HepG2 (cell line): ENCODE measurements around the gene ZNF74. TPM values are rescaled to one million over a fixed set of nuclear protein-coding genes. Genes with fewer than 3 reads are reported as not detected.

ENCODE experiments used
- ATAD3A ChIP-seq: sonication (generic); formaldehyde crosslinking; IDR thresholded peaks from 2 replicates; pipeline ENCODE4 v1.4.0; 2020; ENCODE audit warnings: missing genetic modification reagents
- RCOR2 ChIP-seq: IDR thresholded peaks from 2 replicates; pipeline ENCODE4 v1.6.1; 2016; ENCODE audit warnings: missing biosample characterization, missing genetic modification reagents
- SALL1 ChIP-seq: sonication (generic); formaldehyde crosslinking; IDR thresholded peaks from 2 replicates; pipeline ENCODE4 v1.8.0; 2022; ENCODE audit warnings: mild to moderate bottlenecking, missing genetic modification reagents
- SMAD3 ChIP-seq: sonication (generic); formaldehyde crosslinking; IDR thresholded peaks from 2 replicates; pipeline ENCODE4 v1.4.0; 2020; ENCODE audit warnings: missing genetic modification reagents
- SRSF1 ChIP-seq: fragments of 200-400 bp; formaldehyde crosslinking; optimal IDR thresholded peaks from 2 replicates; pipeline ENCODE3; 2017; ENCODE audit warnings: mild to moderate bottlenecking, low read depth, low read length, moderate library complexity
- YEATS4 ChIP-seq: sonication (generic); formaldehyde crosslinking; IDR thresholded peaks from 2 replicates; pipeline ENCODE4 v1.4.0; 2020; ENCODE audit warnings: missing genetic modification reagents, borderline replicate concordance
- ZFP36L2 ChIP-seq: sonication (generic); formaldehyde crosslinking; IDR thresholded peaks from 2 replicates; pipeline ENCODE4 v1.4.0; 2020; ENCODE audit warnings: missing genetic modification reagents
- ZNF232 ChIP-seq: sonication (generic); formaldehyde crosslinking; IDR thresholded peaks from 2 replicates; pipeline ENCODE4 v1.4.0; 2020; ENCODE audit warnings: missing genetic modification reagents, borderline replicate concordance
- ZNF317 ChIP-seq: sonication (generic); formaldehyde crosslinking; IDR thresholded peaks from 2 replicates; pipeline ENCODE4 v1.5.0; 2020; ENCODE audit warnings: mild to moderate bottlenecking, missing genetic modification reagents
- ZNF530 ChIP-seq: sonication (generic); formaldehyde crosslinking; IDR thresholded peaks from 2 replicates; pipeline ENCODE4 v1.5.0; 2020; ENCODE audit warnings: low read depth, mild to moderate bottlenecking, missing genetic modification reagents
- ZNF567 ChIP-seq: sonication (generic); formaldehyde crosslinking; IDR thresholded peaks from 2 replicates; pipeline ENCODE4 v1.8.1; 2023; ENCODE audit warnings: mild to moderate bottlenecking, missing genetic modification reagents, borderline replicate concordance
- ZNF572 ChIP-seq: sonication (generic); formaldehyde crosslinking; IDR thresholded peaks from 2 replicates; pipeline ENCODE4 v1.5.1; 2020; ENCODE audit warnings: mild to moderate bottlenecking, missing genetic modification reagents
- ZNF768 ChIP-seq: sonication (generic); formaldehyde crosslinking; IDR thresholded peaks from 2 replicates; pipeline ENCODE4 v1.4.0; 2020; ENCODE audit warnings: missing genetic modification reagents
- polyA plus RNA-seq, 8 experiments: library from polyadenylated mRNA; depleted of rRNA in 3 of 8; stranded (reverse) in 7 of 8; unstranded in 1 of 8; fragments of >200 nt; fragmentation: Illumina TruSeq in 4 of 8; extraction: Trizol in 4 of 8; gene quantifications; 2 replicates each; pipeline versions ENCODE4 v1.2.1 to v1.2.3, GENCODE V29; 2011 to 2016; ENCODE audit warnings: low read depth in 4 of 8, missing spikeins in 1 of 8, mixed read lengths in 1 of 8; ENCODE audit not compliant: insufficient read depth in 1 of 8
- total RNA-seq, 5 experiments: library from RNA; depleted of rRNA; stranded (reverse); fragments of >200 nt; fragmentation: Illumina TruSeq; extraction: Trizol; gene quantifications; 2 replicates each; pipeline ENCODE4 v1.2.3, GENCODE V29; 2016; ENCODE audit warnings: low read depth in 1 of 5
- TF ChIP-seq, protein P1 (sequence below): sonication (generic); formaldehyde crosslinking; IDR thresholded peaks from 2 replicates; pipeline ENCODE4 v1.8.0; 2022; ENCODE audit warnings: missing genetic modification reagents, mild to moderate bottlenecking, borderline replicate concordance
- TF ChIP-seq, protein P2 (sequence below): IDR thresholded peaks from 2 replicates; pipeline ENCODE4 v1.6.1; 2016; ENCODE audit warnings: low read depth
- TF ChIP-seq, protein P3 (sequence below): sonication (generic); formaldehyde crosslinking; IDR thresholded peaks from 2 replicates; pipeline ENCODE4 v1.4.0; 2020; ENCODE audit warnings: missing genetic modification reagents
- TF ChIP-seq, protein P4 (sequence below): sonication (generic); formaldehyde crosslinking; conservative IDR thresholded peaks from 2 replicates; pipeline ENCODE4 v1.4.0; 2020; ENCODE audit warnings: missing genetic modification reagents
- TF ChIP-seq, protein P5 (sequence below): IDR thresholded peaks from 2 replicates; pipeline ENCODE4 v1.6.1; 2016; ENCODE audit warnings: low read depth, control low read depth

ZNF74 gene
- total and polyA plus RNA-seq, 2 of the 13 experiments (the other 11 are each of a cell fraction or from before 2014, with no cell fraction given), result 6.3 to 9.1 TPM

DNA sequence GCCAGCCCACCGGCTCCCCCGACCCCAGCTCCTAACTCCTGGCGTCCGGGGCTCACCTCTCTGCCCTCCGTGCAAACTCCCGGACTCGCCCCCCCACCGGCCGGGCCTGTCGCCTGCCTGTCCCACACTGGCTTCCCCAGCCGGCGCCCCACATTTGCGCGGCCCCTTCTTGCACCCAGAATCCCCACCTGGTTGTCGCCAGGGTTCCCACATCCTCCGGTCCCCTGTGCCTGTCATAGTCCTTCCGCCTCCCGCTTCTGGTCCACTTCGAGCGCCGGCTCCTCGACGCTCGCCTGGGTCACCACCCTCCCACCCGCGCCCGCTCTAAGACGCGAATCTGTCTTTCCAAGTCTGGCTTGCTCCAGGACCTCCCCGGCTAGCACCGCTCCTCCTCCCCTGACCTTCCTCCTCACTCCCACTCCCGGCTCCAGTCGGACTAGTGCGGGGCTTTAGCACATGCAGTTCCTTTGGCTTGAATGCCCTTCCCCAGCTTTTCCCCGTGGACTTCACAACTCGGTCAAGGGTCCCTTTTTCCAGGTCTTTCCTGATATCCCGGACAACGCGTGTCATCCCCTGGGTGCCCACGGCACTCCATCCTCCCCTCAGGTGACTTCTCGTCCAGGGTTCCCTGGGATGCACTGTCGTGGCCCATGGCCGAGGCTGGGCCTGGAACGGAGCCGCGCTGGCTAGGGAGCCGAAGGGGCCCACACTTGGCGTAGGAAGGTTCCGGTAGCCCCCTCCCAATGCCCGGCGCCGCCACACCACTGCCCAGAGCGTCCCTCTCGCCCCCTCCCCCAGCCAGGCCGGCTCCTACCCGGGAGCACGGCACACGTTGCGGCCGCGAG, 43.0 kb downstream of the ZNF74 start (continued):
- no peak for TF ChIP-seq ZNF567 (CRISPR knock-in tag)
- TF ChIP-seq, protein P1, sequence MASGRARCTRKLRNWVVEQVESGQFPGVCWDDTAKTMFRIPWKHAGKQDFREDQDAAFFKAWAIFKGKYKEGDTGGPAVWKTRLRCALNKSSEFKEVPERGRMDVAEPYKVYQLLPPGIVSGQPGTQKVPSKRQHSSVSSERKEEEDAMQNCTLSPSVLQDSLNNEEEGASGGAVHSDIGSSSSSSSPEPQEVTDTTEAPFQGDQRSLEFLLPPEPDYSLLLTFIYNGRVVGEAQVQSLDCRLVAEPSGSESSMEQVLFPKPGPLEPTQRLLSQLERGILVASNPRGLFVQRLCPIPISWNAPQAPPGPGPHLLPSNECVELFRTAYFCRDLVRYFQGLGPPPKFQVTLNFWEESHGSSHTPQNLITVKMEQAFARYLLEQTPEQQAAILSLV, result no peak
- TF ChIP-seq SMAD3 (CRISPR knock-in tag), result no peak
- TF ChIP-seq, protein P2, sequence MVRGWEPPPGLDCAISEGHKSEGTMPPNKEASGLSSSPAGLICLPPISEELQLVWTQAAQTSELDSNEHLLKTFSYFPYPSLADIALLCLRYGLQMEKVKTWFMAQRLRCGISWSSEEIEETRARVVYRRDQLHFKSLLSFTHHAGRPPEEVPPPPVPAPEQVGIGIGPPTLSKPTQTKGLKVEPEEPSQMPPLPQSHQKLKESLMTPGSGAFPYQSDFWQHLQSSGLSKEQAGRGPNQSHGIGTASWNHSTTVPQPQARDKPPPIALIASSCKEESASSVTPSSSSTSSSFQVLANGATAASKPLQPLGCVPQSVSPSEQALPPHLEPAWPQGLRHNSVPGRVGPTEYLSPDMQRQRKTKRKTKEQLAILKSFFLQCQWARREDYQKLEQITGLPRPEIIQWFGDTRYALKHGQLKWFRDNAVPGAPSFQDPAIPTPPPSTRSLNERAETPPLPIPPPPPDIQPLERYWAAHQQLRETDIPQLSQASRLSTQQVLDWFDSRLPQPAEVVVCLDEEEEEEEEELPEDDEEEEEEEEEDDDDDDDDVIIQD (CRISPR knock-in tag), result no peak
- no peak for TF ChIP-seq ZFP36L2 (CRISPR knock-in tag)
- TF ChIP-seq, protein P3, sequence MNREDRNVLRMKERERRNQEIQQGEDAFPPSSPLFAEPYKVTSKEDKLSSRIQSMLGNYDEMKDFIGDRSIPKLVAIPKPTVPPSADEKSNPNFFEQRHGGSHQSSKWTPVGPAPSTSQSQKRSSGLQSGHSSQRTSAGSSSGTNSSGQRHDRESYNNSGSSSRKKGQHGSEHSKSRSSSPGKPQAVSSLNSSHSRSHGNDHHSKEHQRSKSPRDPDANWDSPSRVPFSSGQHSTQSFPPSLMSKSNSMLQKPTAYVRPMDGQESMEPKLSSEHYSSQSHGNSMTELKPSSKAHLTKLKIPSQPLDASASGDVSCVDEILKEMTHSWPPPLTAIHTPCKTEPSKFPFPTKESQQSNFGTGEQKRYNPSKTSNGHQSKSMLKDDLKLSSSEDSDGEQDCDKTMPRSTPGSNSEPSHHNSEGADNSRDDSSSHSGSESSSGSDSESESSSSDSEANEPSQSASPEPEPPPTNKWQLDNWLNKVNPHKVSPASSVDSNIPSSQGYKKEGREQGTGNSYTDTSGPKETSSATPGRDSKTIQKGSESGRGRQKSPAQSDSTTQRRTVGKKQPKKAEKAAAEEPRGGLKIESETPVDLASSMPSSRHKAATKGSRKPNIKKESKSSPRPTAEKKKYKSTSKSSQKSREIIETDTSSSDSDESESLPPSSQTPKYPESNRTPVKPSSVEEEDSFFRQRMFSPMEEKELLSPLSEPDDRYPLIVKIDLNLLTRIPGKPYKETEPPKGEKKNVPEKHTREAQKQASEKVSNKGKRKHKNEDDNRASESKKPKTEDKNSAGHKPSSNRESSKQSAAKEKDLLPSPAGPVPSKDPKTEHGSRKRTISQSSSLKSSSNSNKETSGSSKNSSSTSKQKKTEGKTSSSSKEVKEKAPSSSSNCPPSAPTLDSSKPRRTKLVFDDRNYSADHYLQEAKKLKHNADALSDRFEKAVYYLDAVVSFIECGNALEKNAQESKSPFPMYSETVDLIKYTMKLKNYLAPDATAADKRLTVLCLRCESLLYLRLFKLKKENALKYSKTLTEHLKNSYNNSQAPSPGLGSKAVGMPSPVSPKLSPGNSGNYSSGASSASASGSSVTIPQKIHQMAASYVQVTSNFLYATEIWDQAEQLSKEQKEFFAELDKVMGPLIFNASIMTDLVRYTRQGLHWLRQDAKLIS (CRISPR knock-in tag), result no peak
- no peak for TF ChIP-seq ZNF317 (CRISPR knock-in tag)
- TF ChIP-seq, protein P4, sequence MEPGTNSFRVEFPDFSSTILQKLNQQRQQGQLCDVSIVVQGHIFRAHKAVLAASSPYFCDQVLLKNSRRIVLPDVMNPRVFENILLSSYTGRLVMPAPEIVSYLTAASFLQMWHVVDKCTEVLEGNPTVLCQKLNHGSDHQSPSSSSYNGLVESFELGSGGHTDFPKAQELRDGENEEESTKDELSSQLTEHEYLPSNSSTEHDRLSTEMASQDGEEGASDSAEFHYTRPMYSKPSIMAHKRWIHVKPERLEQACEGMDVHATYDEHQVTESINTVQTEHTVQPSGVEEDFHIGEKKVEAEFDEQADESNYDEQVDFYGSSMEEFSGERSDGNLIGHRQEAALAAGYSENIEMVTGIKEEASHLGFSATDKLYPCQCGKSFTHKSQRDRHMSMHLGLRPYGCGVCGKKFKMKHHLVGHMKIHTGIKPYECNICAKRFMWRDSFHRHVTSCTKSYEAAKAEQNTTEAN (CRISPR knock-in tag), result no peak
- TF ChIP-seq ZNF572 (CRISPR knock-in tag), result peak; percentile 33; the same call in 1 of the 2 replicates
- no peak for TF ChIP-seq ZNF530 (CRISPR knock-in tag)
- no peak for TF ChIP-seq ZNF232 (CRISPR knock-in tag)
- TF ChIP-seq SALL1 (CRISPR knock-in tag), result 0 out of 2 replicates have a peak, but pooled peaks have one; percentile 13
- no peak for TF ChIP-seq RCOR2 (CRISPR knock-in tag)
- TF ChIP-seq ZNF768, result 0 out of 2 replicates have a peak, but pooled peaks have one; percentile 46
- no peak for TF ChIP-seq YEATS4 (CRISPR knock-in tag)
- no peak for TF ChIP-seq ATAD3A (CRISPR knock-in tag)
- TF ChIP-seq SRSF1, result no peak
- TF ChIP-seq, protein P5, sequence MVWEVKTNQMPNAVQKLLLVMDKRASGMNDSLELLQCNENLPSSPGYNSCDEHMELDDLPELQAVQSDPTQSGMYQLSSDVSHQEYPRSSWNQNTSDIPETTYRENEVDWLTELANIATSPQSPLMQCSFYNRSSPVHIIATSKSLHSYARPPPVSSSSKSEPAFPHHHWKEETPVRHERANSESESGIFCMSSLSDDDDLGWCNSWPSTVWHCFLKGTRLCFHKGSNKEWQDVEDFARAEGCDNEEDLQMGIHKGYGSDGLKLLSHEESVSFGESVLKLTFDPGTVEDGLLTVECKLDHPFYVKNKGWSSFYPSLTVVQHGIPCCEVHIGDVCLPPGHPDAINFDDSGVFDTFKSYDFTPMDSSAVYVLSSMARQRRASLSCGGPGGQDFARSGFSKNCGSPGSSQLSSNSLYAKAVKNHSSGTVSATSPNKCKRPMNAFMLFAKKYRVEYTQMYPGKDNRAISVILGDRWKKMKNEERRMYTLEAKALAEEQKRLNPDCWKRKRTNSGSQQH (CRISPR knock-in tag), result no peak
